Measurements from ENCODE around the gene SMAD1.

SMAD1 gene

GRCh38 chr4:145485120-145485519, 3.5 kb downstream of the SMAD1 start:
- peaks cover 37% of the 10 kb centered on the region for H3K36me3 ChIP-seq (ENCODE audit: control insufficient read depth, low read length)
- no peaks in the 10 kb centered on the region for H3K27me3 ChIP-seq (ENCODE audit: control insufficient read depth, low read length)
- H3K9me2 ChIP-seq (replicated peaks; ENCODE audit: control insufficient read depth, low read length) = no peaks in the 10 kb centered on the region
- no peak overlapping the region for H3K27ac ChIP-seq (ENCODE audit: low read depth, low read length)
- TF ChIP-seq EZH2phosphoT487 (IDR thresholded peaks at IDR 0.05; ENCODE audit: borderline replicate concordance, low read length) = no peak
- TF ChIP-seq, protein P1, sequence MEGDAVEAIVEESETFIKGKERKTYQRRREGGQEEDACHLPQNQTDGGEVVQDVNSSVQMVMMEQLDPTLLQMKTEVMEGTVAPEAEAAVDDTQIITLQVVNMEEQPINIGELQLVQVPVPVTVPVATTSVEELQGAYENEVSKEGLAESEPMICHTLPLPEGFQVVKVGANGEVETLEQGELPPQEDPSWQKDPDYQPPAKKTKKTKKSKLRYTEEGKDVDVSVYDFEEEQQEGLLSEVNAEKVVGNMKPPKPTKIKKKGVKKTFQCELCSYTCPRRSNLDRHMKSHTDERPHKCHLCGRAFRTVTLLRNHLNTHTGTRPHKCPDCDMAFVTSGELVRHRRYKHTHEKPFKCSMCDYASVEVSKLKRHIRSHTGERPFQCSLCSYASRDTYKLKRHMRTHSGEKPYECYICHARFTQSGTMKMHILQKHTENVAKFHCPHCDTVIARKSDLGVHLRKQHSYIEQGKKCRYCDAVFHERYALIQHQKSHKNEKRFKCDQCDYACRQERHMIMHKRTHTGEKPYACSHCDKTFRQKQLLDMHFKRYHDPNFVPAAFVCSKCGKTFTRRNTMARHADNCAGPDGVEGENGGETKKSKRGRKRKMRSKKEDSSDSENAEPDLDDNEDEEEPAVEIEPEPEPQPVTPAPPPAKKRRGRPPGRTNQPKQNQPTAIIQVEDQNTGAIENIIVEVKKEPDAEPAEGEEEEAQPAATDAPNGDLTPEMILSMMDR (IDR thresholded peaks at IDR 0.05; ENCODE audit: low read depth, low read length, poor library complexity, severe bottlenecking) = no peak
- no peaks in the 10 kb centered on the region for H3K9me3 ChIP-seq (ENCODE audit: control insufficient read depth, insufficient read depth, low read length)
- peaks cover 10% of the 10 kb centered on the region for H4K20me1 ChIP-seq (ENCODE audit: control insufficient read depth, insufficient read depth, low read depth, low read length)
- H3K4me2 ChIP-seq (ENCODE audit: low read length) = peak overlapping the region; percentile 88
- H3K79me2 ChIP-seq (ENCODE audit: control insufficient read depth, low read length) = peaks cover 98% of the 10 kb centered on the region
- peaks cover 78% of the 10 kb centered on the region for H3K4me1 ChIP-seq (ENCODE audit: control insufficient read depth, low read length)
- peaks cover 12% of the 10 kb centered on the region for H3F3A ChIP-seq (ENCODE audit: control insufficient read depth, insufficient read depth)
- H3K4me3 ChIP-seq (ENCODE audit: low read length) = peak overlapping the region; percentile 95

GRCh38 chr4:145486603-145487002, 5.0 kb downstream of the SMAD1 start:
- TF ChIP-seq EZH2phosphoT487 (IDR thresholded peaks at IDR 0.05; ENCODE audit: borderline replicate concordance, low read length) = no peak
- TF ChIP-seq, protein P1 (IDR thresholded peaks at IDR 0.05; ENCODE audit: low read depth, low read length, poor library complexity, severe bottlenecking) = no peak
- no peaks in the 10 kb centered on the region for H3K9me3 ChIP-seq (ENCODE audit: control insufficient read depth, insufficient read depth, low read length)
- H4K20me1 ChIP-seq (ENCODE audit: control insufficient read depth, insufficient read depth, low read depth, low read length) = peaks cover 13% of the 10 kb centered on the region
- peaks cover 50% of the 10 kb centered on the region for H3K36me3 ChIP-seq (ENCODE audit: control insufficient read depth, low read length)
- H3K9me2 ChIP-seq (replicated peaks; ENCODE audit: control insufficient read depth, low read length) = no peaks in the 10 kb centered on the region
- peak overlapping the region; percentile 74 for H3K4me2 ChIP-seq (ENCODE audit: low read length)
- H3K27me3 ChIP-seq (ENCODE audit: control insufficient read depth, low read length) = no peaks in the 10 kb centered on the region
- H3K27ac ChIP-seq (ENCODE audit: low read depth, low read length) = peak overlapping the region; percentile 75
- peaks cover 98% of the 10 kb centered on the region for H3K79me2 ChIP-seq (ENCODE audit: control insufficient read depth, low read length)
- H3K4me3 ChIP-seq (ENCODE audit: low read length) = peak overlapping the region; percentile 63
- H3K4me1 ChIP-seq (ENCODE audit: control insufficient read depth, low read length) = peaks cover 81% of the 10 kb centered on the region
- H3F3A ChIP-seq (ENCODE audit: control insufficient read depth, insufficient read depth) = peaks cover 12% of the 10 kb centered on the region

- no peaks in the 10 kb centered on the region for H3K27me3 ChIP-seq (ENCODE audit: control insufficient read depth, low read length)
- H3K79me2 ChIP-seq (ENCODE audit: control insufficient read depth, low read length) = peaks cover 98% of the 10 kb centered on the region
- peaks cover 13% of the 10 kb centered on the region for H4K20me1 ChIP-seq (ENCODE audit: control insufficient read depth, insufficient read depth, low read depth, low read length)
- peaks cover 91% of the 10 kb centered on the region for H3K4me1 ChIP-seq (ENCODE audit: control insufficient read depth, low read length)
- no peaks in the 10 kb centered on the region for H3K9me2 ChIP-seq (replicated peaks; ENCODE audit: control insufficient read depth, low read length)
- TF ChIP-seq, protein P1 (IDR thresholded peaks at IDR 0.05; ENCODE audit: low read depth, low read length, poor library complexity, severe bottlenecking) = no peak
- no peak for TF ChIP-seq EZH2phosphoT487 (IDR thresholded peaks at IDR 0.05; ENCODE audit: borderline replicate concordance, low read length)
- peak overlapping the region; percentile 63 for H3K4me3 ChIP-seq (ENCODE audit: low read length)
- peaks cover 42% of the 10 kb centered on the region for H3K36me3 ChIP-seq (ENCODE audit: control insufficient read depth, low read length)
- H3K9me3 ChIP-seq (ENCODE audit: control insufficient read depth, insufficient read depth, low read length) = no peaks in the 10 kb centered on the region
- peak overlapping the region; percentile 75 for H3K27ac ChIP-seq (ENCODE audit: low read depth, low read length)
- peak overlapping the region; percentile 74 for H3K4me2 ChIP-seq (ENCODE audit: low read length)
- peaks cover 12% of the 10 kb centered on the region for H3F3A ChIP-seq (ENCODE audit: control insufficient read depth, insufficient read depth)
Measured at GRCh38 chr4:145487631-145488030, 6.0 kb downstream of the SMAD1 start.

Data from DOHH2 (cell line).